ENCODE results near the gene ELMO1.

DNA sequence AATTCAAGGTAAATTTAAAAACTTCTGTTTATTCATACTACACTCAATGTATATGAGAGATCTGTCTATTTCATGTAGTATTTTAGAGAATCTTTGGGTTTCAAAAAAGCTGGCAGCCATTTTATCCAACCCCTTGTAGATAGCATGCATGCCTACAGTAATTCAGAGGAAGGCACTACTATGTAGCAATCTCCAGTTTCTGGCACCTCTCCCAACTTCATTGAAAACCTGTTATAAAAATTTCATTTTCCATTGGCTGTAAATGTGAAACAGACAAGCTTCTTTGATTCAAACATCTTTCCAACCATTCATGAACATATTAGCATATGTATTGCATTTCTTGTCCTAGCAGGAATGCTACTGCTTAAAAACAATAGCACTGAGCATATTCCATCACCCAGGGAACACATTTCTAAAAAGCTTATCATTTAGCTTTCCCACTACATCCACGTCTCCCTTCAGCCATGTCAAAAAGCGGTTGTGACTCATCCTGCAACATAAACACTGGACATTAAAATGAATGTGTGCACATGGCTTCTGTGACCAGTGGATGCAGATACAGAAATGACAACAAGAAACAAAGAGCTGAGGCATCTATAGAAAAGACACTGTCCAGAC is 393.9 kb downstream of the ELMO1 start:
- TF ChIP-seq CTCF (conservative IDR thresholded peaks at IDR 0.05; ENCODE audit: low read depth in 2 of 2) (no peak), EZH2 (IDR thresholded peaks at IDR 0.05; ENCODE audit: low read depth, unreplicated experiment) (no peak), POLR2AphosphoS5 (IDR thresholded peaks at IDR 0.05; ENCODE audit: low read depth) (no peak), EZH2phosphoT487 (IDR thresholded peaks at IDR 0.05; ENCODE audit: unreplicated experiment) (no peak), CREB1 (CRISPR knock-in tag; IDR thresholded peaks at IDR 0.05; ENCODE audit: low read depth) (no peak)
- TF ChIP-seq, protein P1, sequence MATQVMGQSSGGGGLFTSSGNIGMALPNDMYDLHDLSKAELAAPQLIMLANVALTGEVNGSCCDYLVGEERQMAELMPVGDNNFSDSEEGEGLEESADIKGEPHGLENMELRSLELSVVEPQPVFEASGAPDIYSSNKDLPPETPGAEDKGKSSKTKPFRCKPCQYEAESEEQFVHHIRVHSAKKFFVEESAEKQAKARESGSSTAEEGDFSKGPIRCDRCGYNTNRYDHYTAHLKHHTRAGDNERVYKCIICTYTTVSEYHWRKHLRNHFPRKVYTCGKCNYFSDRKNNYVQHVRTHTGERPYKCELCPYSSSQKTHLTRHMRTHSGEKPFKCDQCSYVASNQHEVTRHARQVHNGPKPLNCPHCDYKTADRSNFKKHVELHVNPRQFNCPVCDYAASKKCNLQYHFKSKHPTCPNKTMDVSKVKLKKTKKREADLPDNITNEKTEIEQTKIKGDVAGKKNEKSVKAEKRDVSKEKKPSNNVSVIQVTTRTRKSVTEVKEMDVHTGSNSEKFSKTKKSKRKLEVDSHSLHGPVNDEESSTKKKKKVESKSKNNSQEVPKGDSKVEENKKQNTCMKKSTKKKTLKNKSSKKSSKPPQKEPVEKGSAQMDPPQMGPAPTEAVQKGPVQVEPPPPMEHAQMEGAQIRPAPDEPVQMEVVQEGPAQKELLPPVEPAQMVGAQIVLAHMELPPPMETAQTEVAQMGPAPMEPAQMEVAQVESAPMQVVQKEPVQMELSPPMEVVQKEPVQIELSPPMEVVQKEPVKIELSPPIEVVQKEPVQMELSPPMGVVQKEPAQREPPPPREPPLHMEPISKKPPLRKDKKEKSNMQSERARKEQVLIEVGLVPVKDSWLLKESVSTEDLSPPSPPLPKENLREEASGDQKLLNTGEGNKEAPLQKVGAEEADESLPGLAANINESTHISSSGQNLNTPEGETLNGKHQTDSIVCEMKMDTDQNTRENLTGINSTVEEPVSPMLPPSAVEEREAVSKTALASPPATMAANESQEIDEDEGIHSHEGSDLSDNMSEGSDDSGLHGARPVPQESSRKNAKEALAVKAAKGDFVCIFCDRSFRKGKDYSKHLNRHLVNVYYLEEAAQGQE (IDR thresholded peaks at IDR 0.05; ENCODE audit: unreplicated experiment): no peak

Data from GM23338 (cell line).